Cardiac muscle cell (in vitro differentiated cells and primary cell): ENCODE data around the gene ZNF697. TPM values are rescaled to one million over a fixed set of nuclear protein-coding genes. Genes with fewer than 3 reads are reported as not detected.
"Not testable (repeated sequence)": the region's sequence is repeated elsewhere in the genome, so short reads cannot be mapped to it uniquely, and the experiment has no call there.

ENCODE experiments used
- DNase-seq, 2 donors: peaks; one replicate each; pipeline versions ENCODE4 v3.0.0 to v3.0.0-alpha.2; 2010 to 2017; ENCODE audit warnings: low read depth in 1 of 2, low spot score in 1 of 2
- H3K27ac ChIP-seq: fragments of 200-600 bp; sonication (generic); 2 replicates; pipeline ENCODE4 v1.5.1; 2016
- H3K27me3 ChIP-seq: fragments of 200-600 bp; sonication (generic); 2 replicates; pipeline ENCODE4 v1.6.0; 2016; ENCODE audit warnings: control low read depth
- H3K36me3 ChIP-seq: fragments of 200-600 bp; sonication (generic); 2 replicates; pipeline ENCODE4 v1.5.1; 2016; ENCODE audit warnings: control low read depth
- H3K4me1 ChIP-seq: fragments of 200-600 bp; sonication (generic); 2 replicates; pipeline ENCODE4 v1.8.1; 2017; ENCODE audit warnings: low read depth, mild to moderate bottlenecking, mixed run types
- H3K4me3 ChIP-seq: fragments of 200-600 bp; sonication (generic); 2 replicates; pipeline ENCODE4 v1.5.1; 2016; ENCODE audit warnings: mild to moderate bottlenecking
- H3K9me3 ChIP-seq: fragments of 200-600 bp; sonication (generic); 2 replicates; pipeline ENCODE4 v1.5.1; 2017; ENCODE audit warnings: low read depth, mild to moderate bottlenecking, control low read depth
- polyA plus RNA-seq: library from polyadenylated mRNA; unstranded; fragments of >200 nt; fragmentation: Nextera tagmentation; extraction: Ambion mirVana; gene quantifications from 2 replicates; pipeline ENCODE4 v1.2.1, GENCODE V29; 2016
- total RNA-seq: library from RNA; depleted of rRNA; stranded (reverse); fragments of >200 nt; gene quantifications from 2 replicates; pipeline ENCODE4 v1.2.3, GENCODE V29; 2016
- TF ChIP-seq, protein P1 (sequence below): IDR thresholded peaks from 2 replicates; pipeline ENCODE4 v1.5.1; 2012; ENCODE audit warnings: low read depth, mild to moderate bottlenecking, low read length

The ZNF697 gene
- total and polyA plus RNA-seq, 2 experiments from 2014 or later: 1.1 to 8.1 TPM

DNA sequence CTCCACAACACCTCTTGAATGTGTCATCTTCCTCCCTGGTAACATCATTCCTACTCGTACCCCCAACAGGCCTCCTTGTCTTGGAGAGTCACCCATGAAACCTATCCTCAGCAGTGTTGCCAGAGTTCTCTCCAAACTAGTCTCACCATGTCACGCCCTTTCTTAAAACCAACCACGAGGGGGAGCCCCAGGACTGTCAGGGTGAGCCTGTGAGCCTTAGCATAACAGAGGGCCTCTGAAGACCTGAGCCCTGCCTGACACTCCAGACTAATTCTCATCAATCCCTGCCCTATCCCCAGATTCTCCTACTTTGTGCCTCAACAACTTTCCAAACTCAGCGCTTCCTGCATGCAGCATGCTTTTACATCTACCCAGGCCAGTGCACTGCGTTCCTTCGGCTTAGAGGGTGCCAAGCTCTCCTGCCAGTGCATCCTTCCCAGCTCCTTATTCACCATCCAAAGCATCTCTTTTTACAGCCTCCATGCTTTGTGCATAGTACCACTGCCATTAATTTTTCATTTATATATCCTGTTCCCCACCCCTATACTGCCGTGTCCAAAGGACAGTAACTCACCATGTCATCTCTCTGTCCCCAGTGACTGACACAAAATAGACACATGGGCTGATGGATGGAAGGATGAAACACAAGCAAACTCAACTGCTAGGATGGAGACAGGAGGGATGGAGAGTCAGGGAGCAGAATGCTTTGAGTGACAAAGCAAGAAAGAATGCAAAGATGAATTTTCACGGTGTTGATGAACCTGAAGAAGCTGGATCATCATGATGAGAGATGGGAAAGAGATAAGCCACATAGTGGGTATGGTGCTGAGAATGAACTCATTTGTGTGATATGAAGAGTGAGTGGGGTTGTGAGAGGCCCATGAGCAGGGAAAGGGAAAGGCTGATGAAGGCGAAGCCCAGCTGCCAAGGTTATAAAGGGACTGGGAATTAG, 34.0 kb downstream of the ZNF697 start:
- H3K27me3 ChIP-seq: no peaks in the 10 kb centered on the region
- H3K4me3 ChIP-seq: no peak overlapping the region
- no peaks in the 10 kb centered on the region for H3K36me3 ChIP-seq
- no peaks in the 10 kb centered on the region for H3K9me3 ChIP-seq
- no peaks in the 10 kb centered on the region for H3K4me1 ChIP-seq
- H3K27ac ChIP-seq: no peak overlapping the region
- TF ChIP-seq, protein P1, sequence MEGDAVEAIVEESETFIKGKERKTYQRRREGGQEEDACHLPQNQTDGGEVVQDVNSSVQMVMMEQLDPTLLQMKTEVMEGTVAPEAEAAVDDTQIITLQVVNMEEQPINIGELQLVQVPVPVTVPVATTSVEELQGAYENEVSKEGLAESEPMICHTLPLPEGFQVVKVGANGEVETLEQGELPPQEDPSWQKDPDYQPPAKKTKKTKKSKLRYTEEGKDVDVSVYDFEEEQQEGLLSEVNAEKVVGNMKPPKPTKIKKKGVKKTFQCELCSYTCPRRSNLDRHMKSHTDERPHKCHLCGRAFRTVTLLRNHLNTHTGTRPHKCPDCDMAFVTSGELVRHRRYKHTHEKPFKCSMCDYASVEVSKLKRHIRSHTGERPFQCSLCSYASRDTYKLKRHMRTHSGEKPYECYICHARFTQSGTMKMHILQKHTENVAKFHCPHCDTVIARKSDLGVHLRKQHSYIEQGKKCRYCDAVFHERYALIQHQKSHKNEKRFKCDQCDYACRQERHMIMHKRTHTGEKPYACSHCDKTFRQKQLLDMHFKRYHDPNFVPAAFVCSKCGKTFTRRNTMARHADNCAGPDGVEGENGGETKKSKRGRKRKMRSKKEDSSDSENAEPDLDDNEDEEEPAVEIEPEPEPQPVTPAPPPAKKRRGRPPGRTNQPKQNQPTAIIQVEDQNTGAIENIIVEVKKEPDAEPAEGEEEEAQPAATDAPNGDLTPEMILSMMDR: peak; percentile 76
- peak; percentile 91 to 93 for DNase-seq

DNA sequence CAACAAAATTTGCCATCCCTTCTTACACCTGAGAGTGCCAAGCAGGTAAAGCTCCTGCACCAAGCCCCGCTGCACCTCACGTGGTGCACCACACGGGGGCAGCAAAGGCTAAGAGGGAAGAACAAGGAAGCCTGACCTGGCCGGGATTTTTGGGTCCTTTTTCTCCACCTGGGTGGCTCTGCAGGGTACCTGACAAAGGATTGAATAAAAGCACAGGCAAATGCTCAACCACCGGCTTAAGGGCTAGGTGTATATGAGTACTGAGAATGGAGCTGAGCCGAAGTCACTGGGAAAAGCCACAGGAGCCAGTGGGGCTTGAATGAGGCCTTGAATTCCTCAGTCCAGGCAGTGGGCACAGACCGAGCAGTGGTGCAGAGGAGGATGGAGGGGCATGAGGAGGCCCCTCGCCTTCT, 36.4 kb downstream of the ZNF697 start:
- TF ChIP-seq, protein P1: peak; percentile 94
- H3K27ac ChIP-seq: no peak overlapping the region
- no peaks in the 10 kb centered on the region for H3K4me1 ChIP-seq
- DNase-seq: peak; percentile 57 to 74
- no peaks in the 10 kb centered on the region for H3K27me3 ChIP-seq
- no peaks in the 10 kb centered on the region for H3K36me3 ChIP-seq
- H3K4me3 ChIP-seq: no peak overlapping the region
- H3K9me3 ChIP-seq: no peaks in the 10 kb centered on the region

DNA sequence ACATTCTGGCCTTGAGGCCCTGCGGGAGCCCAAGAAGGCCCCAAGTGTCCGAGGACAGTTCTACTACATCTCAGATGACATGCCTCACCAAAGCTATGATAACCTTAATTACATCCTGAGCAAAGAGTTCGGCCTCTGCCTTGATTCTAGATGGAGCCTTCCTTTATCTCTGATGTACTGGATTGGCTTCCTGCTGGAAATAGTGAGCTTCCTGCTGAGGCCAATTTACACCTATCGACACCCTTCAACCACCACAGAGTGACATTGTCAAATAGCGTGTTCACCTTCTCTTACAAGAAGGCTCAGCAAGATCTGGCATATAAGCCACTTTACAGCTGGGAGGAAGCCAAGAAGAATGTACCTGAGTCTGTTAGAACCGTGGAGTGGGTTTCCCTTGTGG, 39.2 kb downstream of the ZNF697 start:
- not testable (repeated sequence) for H3K9me3 ChIP-seq, H3K4me3 ChIP-seq, DNase-seq, H3K27me3 ChIP-seq, H3K36me3 ChIP-seq, H3K27ac ChIP-seq, H3K4me1 ChIP-seq

DNA sequence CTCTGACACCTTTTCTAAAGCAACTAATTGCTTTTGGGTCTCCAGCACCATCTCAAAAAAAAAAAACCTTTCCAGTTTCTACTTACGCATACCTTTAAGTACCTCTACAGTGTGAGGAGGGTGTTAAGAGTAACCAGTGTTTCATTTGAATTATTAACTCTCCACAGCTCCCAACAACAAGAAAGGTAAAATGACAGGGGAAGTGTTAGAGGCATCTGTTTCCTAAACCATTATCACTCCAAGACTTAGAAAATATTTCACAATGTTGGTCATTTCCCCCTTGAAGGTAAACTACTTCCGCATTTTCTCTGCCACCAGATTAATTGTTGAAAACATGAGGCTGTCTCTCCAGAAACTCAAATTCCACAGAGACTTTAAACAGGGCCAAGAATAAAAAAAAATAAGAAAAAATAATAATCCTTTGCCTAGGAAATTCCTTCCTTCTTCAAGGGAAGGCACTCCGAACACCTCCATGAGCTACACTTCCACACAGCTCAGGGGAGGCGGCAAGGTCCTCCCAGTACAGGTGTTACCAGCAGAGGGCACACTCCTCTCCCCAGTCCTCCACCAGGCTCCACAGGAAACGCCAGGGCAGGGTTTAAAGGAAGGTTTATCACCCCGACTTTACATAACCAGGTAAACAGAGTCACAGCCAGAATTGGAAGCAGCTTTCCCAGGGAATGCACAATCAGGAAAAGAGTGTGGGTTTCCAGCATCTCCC, 40.8 kb downstream of the ZNF697 start:
- not testable (repeated sequence) for H3K27ac ChIP-seq, H3K27me3 ChIP-seq, H3K36me3 ChIP-seq, H3K9me3 ChIP-seq, H3K4me1 ChIP-seq, DNase-seq, H3K4me3 ChIP-seq

DNA sequence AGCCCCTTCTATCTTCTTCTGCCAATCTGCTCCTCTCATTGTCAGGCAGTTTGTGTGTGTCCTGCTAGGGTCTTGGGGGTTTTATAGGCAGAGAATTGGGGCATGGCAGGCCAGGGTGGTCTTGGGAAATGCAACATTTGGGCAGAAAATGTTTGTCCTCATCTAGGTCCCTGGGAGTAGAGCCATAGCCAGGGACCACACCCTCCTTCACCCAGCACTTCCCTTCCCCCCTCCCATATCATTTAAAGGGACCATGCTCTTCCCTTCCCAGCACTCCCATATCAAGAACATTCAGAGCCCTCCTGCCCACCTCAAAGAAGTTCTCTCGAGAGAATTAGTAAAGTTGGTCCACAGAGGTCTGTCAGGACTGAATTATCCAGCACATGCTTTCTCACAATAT, 41.7 kb downstream of the ZNF697 start:
- Histone ChIP-seq H3K4me1 (no peaks in the 10 kb centered on the region), H3K36me3 (no peaks in the 10 kb centered on the region), H3K27me3 (no peaks in the 10 kb centered on the region), H3K4me3 (no peak overlapping the region), H3K27ac (no peak overlapping the region), H3K9me3 (no peaks in the 10 kb centered on the region)
- no peak for DNase-seq
- TF ChIP-seq, protein P1: no peak

DNA sequence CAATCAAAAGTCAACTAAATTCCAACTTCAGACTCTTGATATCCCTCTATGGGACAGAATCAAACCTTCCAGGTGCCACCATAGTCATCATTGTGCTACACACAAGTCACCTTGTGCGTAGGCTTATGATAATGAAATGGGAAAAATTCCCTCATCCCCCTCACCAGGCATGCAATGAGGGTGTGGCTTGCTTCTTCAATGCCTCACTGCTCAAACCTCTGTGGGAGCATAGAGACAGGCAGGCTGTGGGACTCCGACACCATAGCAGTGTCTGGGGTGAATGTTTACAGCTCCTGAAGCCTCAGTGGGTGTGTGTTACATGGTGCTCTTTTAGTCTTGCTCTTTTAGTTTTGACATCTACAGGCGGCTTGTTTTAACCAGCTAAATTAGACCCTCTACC, 42.4 kb downstream of the ZNF697 start:
- no peak for DNase-seq
- H3K9me3 ChIP-seq: no peaks in the 10 kb centered on the region
- H3K27me3 ChIP-seq: no peaks in the 10 kb centered on the region
- no peaks in the 10 kb centered on the region for H3K36me3 ChIP-seq
- H3K4me1 ChIP-seq: no peaks in the 10 kb centered on the region
- TF ChIP-seq, protein P1: no peak
- H3K4me3 ChIP-seq: no peak overlapping the region
- H3K27ac ChIP-seq: no peak overlapping the region

DNA sequence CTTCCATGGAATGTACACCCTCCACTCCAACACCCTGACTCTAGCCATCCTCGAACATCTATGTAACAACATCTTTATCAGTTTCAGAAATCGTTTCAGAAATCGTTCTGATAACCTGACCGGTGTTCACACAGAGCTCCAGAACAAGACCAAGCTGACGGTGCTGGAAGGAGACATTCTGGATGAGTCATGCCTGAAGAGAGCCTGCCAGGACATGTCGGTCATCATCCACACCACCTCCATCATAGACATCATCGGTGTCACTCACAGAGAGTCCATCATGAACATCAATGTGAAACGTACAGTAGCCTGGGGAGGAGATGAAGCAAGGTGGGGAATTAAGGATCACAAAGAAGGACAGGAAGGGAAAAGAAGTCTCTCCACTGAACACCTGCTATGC, 43.0 kb downstream of the ZNF697 start:
- not testable (repeated sequence) for H3K4me3 ChIP-seq, H3K4me1 ChIP-seq, H3K9me3 ChIP-seq, H3K27me3 ChIP-seq, H3K27ac ChIP-seq, H3K36me3 ChIP-seq, DNase-seq
